ENCODE results near the gene SDHC. TPM values are rescaled to one million over a fixed set of nuclear protein-coding genes. Genes with fewer than 3 reads are reported as not detected.

The SDHC gene
- total RNA-seq, 1 donor from 2014 or later: 201 TPM

Other genes with a start within 250 kb of the SDHC start
- gene ARHGAP30, start 244.5 kb upstream of the SDHC start, total RNA-seq: 26.0 TPM
- gene NECTIN4, start 224.8 kb upstream of the SDHC start, total RNA-seq: not detected
- not detected for gene KLHDC9, start 216.0 kb upstream of the SDHC start, total RNA-seq
- gene PFDN2, start 196.3 kb upstream of the SDHC start, total RNA-seq: 66.9 TPM
- 32.7 TPM for gene NIT1, start 196.3 kb upstream of the SDHC start, total RNA-seq
- gene DEDD, start 181.7 kb upstream of the SDHC start, total RNA-seq: 61.9 TPM
- 75.5 TPM for gene UFC1, start 160.4 kb upstream of the SDHC start, total RNA-seq
- gene USP21, start 154.9 kb upstream of the SDHC start, total RNA-seq: 16.5 TPM
- 19.4 TPM for gene PPOX, start 148.0 kb upstream of the SDHC start, total RNA-seq
- 32.1 TPM for gene B4GALT3, start 136.9 kb upstream of the SDHC start, total RNA-seq
- 438 TPM for gene ADAMTS4, start 115.3 kb upstream of the SDHC start, total RNA-seq
- gene NDUFS2, start 112.0 kb upstream of the SDHC start, total RNA-seq: 96.1 TPM
- gene FCER1G, start 99.1 kb upstream of the SDHC start, total RNA-seq: 176 TPM
- gene APOA2, start 90.8 kb upstream of the SDHC start, total RNA-seq: not detected
- gene TOMM40L, start 88.3 kb upstream of the SDHC start, total RNA-seq: 18.5 TPM
- gene NR1I3, start 76.2 kb upstream of the SDHC start, total RNA-seq: not detected
- 0.22 TPM for gene PCP4L1, start 55.6 kb upstream of the SDHC start, total RNA-seq
- gene MPZ, start 4.4 kb upstream of the SDHC start, total RNA-seq: 5.5 TPM
- not detected for gene CFAP126, start 53.5 kb downstream of the SDHC start, total RNA-seq
- 161 TPM for gene FCGR2A, start 191.1 kb downstream of the SDHC start, total RNA-seq
- 6.8 TPM for gene HSPA6, start 210.2 kb downstream of the SDHC start, total RNA-seq
- gene FCGR3A, start 235.4 kb downstream of the SDHC start, total RNA-seq: 117 TPM

Measured in mesenteric fat pad (tissue), 1 donor.